Mucosa of descending colon (tissue), 3 donors: ENCODE results near the gene TPT1. TPM values are rescaled to one million over a fixed set of nuclear protein-coding genes. Genes with fewer than 3 reads are reported as not detected.
"Not testable (repeated sequence)": the region's sequence is repeated elsewhere in the genome, so short reads cannot be mapped to it uniquely, and the experiment has no call there.

Source experiments
- ATAC-seq: fragments of 200-7000 bp; cut with Tn5 transposase; one replicate; pipeline ENCODE4 v1.9.1; 2020; ENCODE audit warnings: mild to moderate bottlenecking, moderate library complexity
- DNase-seq, 3 donors: peaks; one replicate each; pipeline ENCODE4 v3.0.0-alpha.2; 2020
- H3K36me3 ChIP-seq: fragments of 200-600 bp; one replicate; pipeline ENCODE4 v1.8.0; 2021; ENCODE audit warnings: low read depth, mild to moderate bottlenecking
- H3K4me1 ChIP-seq: fragments of 200-600 bp; one replicate; pipeline ENCODE4 v1.8.0; 2021; ENCODE audit warnings: low read depth, mild to moderate bottlenecking
- H3K4me3 ChIP-seq: fragments of 200-600 bp; one replicate; pipeline ENCODE4 v1.8.0; 2021; ENCODE audit warnings: mild to moderate bottlenecking
- H3K9me3 ChIP-seq: fragments of 200-600 bp; one replicate; pipeline ENCODE4 v1.8.0; 2021; ENCODE audit warnings: mild to moderate bottlenecking
- intact Hi-C, 2 donors: fragments of 100-400 bp; cut with DNase I in 1 of 2; cut with micrococcal nuclease in 1 of 2; formaldehyde crosslinking; loops; one replicate each; pipeline versions ENCODE4 v1.11.0 to v1.11.1; 2022; cut with DNase I, micrococcal nuclease
- total RNA-seq, 3 donors: library from RNA; stranded (reverse); fragmentation: NEBNext Ultra II Directional in 2 of 3; extraction: Animal tissue kit (Norgen Biotek cat#: 25700) in 2 of 3; gene quantifications; one replicate each; pipeline versions ENCODE4 v1.2.1 to v1.2.4, GENCODE V29; 2021 to 2023
- TF ChIP-seq, protein P1 (sequence below): fragments of 200-600 bp; IDR thresholded peaks from one replicate; pipeline ENCODE4 v1.8.0; 2022; ENCODE audit warnings: antibody characterized with exemption, mild to moderate bottlenecking
- donor health status: DM: no; HTN: no; CAD: no; lungs with moderate emphysema.
- donor health status: DM: no; HTN: no; CAD: no.
- donor health status: DM: no; HTN: yes; CAD: no.

Gene TPT1
- total RNA-seq, 3 donors from 2014 or later = 3,253 to 4,069 (median 3,560) TPM

DNA sequence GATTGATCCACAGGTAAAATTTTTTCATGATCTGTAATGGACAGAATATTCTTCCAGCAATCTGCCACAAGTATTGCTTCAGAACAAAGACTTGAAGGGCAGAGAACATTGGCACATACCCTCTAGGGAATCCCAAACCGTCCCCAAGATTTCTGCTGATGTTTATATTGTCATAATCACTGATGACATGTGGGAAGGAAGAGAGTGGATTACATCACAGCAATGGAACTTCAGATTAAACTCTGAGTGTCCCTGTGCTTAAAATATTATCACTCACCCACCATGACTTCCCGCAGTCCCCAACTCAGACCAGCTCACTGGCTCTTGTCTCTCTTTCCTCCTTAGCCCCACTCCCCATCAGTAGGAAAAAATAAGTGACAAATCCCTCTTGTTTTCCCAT, 8.5 kb upstream of the TPT1 start:
- H3K4me1 ChIP-seq = no peaks in the 10 kb centered on the region
- H3K9me3 ChIP-seq = no peaks in the 10 kb centered on the region
- peaks cover 2% of the 10 kb centered on the region for H3K36me3 ChIP-seq
- intact Hi-C loops = no loop called here
- ATAC-seq (no peak), DNase-seq (no peak)
- TF ChIP-seq, protein P1, sequence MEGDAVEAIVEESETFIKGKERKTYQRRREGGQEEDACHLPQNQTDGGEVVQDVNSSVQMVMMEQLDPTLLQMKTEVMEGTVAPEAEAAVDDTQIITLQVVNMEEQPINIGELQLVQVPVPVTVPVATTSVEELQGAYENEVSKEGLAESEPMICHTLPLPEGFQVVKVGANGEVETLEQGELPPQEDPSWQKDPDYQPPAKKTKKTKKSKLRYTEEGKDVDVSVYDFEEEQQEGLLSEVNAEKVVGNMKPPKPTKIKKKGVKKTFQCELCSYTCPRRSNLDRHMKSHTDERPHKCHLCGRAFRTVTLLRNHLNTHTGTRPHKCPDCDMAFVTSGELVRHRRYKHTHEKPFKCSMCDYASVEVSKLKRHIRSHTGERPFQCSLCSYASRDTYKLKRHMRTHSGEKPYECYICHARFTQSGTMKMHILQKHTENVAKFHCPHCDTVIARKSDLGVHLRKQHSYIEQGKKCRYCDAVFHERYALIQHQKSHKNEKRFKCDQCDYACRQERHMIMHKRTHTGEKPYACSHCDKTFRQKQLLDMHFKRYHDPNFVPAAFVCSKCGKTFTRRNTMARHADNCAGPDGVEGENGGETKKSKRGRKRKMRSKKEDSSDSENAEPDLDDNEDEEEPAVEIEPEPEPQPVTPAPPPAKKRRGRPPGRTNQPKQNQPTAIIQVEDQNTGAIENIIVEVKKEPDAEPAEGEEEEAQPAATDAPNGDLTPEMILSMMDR = no peak
- H3K4me3 ChIP-seq = no peak overlapping the region

DNA sequence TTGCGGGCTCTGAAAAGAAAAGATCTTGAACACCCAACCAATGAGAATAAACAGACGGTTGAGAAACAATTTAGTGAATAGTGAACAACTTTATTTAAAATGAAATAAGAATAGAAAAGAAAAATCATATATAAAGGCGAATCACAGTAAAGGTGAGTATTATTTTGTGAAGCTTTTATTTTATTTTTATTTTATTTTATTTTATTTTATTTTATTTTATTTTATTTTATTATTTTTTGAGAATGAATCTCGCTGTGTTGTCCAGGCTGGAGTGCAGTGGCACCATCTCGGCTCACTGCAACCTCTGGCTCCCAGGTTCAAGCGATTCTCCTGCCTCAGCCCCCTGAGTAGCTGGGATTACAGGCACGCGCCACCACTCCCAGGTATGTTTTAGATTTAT, 3.1 kb upstream of the TPT1 start:
- H3K4me3 ChIP-seq, DNase-seq, ATAC-seq, H3K9me3 ChIP-seq, H3K36me3 ChIP-seq, intact Hi-C loops: not testable (repeated sequence)
- H3K4me1 ChIP-seq = peaks cover 11% of the 10 kb centered on the region

DNA sequence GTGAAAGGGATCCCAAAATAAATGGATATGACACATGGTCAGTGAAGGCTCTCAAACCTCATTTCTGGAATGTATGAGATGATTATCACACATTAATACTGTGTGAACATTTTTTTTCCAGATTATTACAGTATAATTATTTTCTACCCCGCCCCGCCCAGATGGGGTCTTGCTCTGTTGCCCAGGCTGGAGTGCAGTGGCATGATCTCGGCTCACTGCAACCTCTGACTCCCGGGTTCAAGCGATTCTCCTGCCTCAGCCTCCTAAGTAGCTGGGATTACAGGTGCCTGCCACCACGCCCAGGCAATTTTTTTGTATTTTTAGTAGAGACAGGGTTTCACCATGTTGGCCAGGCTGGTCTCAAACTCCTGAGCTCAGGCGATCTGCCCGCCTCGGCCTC, 2.1 kb upstream of the TPT1 start:
- ATAC-seq, H3K36me3 ChIP-seq, H3K4me3 ChIP-seq, intact Hi-C loops, H3K9me3 ChIP-seq: not testable (repeated sequence)
- H3K4me1 ChIP-seq = peaks cover 19% of the 10 kb centered on the region
- DNase-seq = peak in 1 of 3 donors; percentile 20

DNA sequence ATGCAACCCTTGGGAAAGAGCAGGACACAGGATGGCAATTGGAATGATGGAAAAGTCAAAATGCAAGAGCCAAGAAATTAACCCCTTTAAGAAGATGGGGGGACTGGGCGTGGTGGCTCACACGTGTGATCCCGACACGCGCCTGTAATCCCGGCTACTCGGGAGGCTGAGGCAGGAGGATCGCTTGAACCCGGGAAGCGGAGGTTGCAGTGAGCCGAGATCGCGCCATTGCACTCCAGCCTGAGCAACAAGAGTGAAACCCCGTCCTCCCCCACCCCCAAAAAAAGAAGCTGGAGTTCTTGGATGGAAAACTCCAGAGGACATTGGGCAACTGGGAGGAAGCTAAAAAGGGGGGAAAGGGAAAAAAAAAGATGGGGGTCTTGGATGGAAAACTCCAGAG, 1.7 kb upstream of the TPT1 start:
- DNase-seq = peak in 2 of 3 donors; percentile 39 to 50
- H3K4me3 ChIP-seq, intact Hi-C loops, ATAC-seq, H3K9me3 ChIP-seq: not testable (repeated sequence)
- peaks cover 13% of the 10 kb centered on the region for H3K36me3 ChIP-seq
- peaks cover 24% of the 10 kb centered on the region for H3K4me1 ChIP-seq

DNA sequence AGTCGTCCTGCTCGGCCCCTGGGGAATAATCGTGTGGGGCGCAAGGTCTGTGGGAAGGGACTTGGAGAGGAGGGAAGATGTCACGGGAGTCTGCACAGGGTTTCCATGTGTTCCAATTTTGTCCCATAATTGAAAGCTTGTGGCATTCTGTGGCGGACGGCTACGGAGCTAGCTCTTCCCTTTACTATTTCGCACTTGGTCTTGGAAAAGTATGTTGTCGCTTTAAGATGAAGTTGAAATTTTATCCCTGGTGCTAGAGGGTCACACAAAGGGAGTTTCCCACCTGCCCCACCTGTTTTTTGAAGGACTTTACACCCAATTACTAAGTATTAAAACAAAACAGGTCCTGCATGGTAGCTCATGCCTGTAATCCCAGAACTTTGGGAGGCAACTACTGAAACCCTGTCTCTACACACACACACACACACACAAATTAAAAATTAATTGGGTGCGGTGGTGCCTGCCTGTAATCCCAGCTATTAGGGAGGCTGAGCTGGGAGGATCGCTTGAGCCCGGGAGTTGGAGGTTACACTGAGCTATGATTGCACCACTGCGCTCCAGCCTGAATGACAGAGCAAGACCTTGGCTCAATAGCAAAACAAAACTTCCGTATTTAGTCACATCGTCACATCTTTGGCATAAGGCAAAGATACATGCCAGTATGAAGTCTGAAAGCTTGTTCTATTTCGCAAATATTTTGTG, 967 bp upstream of the TPT1 start:
- Histone ChIP-seq H3K9me3 (no peaks in the 10 kb centered on the region), H3K4me1 (peaks cover 24% of the 10 kb centered on the region), H3K4me3 (peak overlapping the region; percentile 100), H3K36me3 (peaks cover 18% of the 10 kb centered on the region)
- peak; percentile 61 to 69 (median 68) for DNase-seq
- TF ChIP-seq, protein P1 = no peak
- peak; percentile 14 for ATAC-seq
- intact Hi-C loops = no loop called here

DNA sequence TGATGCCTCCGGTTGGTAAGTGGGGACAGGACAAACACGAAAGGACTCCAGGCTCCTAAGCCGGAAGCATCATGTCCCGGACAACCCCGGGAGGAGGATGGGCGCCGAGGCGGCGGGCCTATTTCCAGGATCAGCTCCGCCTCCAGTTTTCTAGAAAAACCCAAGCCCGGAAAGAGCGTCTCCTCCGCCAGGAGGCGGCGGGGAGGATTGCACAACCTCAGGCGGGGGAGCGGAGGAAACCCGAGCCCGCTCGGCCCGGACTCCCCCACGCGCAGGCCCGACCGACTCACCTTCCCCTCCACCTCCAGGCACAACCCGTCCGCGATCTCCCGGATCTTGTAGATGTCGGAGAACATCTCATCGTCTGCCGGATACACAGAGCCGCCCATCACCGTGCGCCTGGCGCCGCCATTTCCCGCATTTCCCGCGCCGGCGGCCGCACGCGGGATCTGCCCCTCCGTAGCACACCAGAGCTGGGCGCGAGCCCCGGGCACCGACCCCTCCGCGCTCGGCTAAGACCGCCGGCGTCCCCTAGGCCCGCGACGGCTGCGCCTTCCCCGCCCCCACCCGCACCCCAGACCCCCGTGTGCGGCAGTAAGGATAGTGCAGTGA, 455 bp downstream of the TPT1 start:
- H3K4me3 ChIP-seq = peak overlapping the region; percentile 100
- intact Hi-C loops = no loop called here
- peaks cover 18% of the 10 kb centered on the region for H3K36me3 ChIP-seq
- ATAC-seq (peak; percentile 70), DNase-seq (peak; percentile 92 to 93 (median 93))
- TF ChIP-seq, protein P1 = peak; percentile 54
- peaks cover 24% of the 10 kb centered on the region for H3K4me1 ChIP-seq
- H3K9me3 ChIP-seq = no peaks in the 10 kb centered on the region

DNA sequence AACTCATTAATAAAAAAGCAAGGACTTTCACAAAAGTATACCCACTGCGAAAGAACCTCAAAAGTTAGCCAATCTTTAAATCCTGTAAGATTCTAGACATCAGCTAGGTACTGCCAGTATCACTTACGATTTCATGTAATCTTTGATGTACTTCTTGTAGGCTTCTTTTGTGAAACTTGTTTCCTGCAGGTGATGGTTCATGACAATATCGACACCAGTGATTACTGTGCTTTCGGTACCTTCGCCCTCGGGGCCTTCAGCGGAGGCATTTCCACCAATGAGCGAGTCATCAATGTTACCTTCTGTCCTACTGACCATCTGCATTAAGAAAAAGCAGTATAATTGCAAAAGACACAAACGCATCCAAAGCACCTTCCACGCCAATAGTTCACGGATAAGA, 1.1 kb downstream of the TPT1 start:
- H3K9me3 ChIP-seq = no peaks in the 10 kb centered on the region
- no peak for ATAC-seq
- H3K4me3 ChIP-seq = peak overlapping the region; percentile 100
- H3K4me1 ChIP-seq = peaks cover 24% of the 10 kb centered on the region
- intact Hi-C loops = no loop called here
- H3K36me3 ChIP-seq = peaks cover 18% of the 10 kb centered on the region
- peak in 1 of 3 donors; percentile 31 for DNase-seq
- TF ChIP-seq, protein P1 = no peak
